HuH-7 (cell line): Measurements from ENCODE around the gene TSC2.
A peak's percentile ranks its signal among the peaks of the same experiment; 100 is the strongest.
"Not testable (repeated sequence)": the region's sequence is repeated elsewhere in the genome, so short reads cannot be mapped to it uniquely, and the experiment has no call there.

ENCODE experiments used
- DNase-seq: peaks from one replicate; pipeline ENCODE4 v3.0.0; 2011; ENCODE audit warnings: low spot score

TSC2 gene

GRCh38 chr16:2106211-2106610 is 58.4 kb downstream of the TSC2 start:
- not testable (repeated sequence) for DNase-seq

- DNase-seq, result not testable (repeated sequence)
Measured at GRCh38 chr16:2107121-2107790, 59.5 kb downstream of the TSC2 start.

- not testable (repeated sequence) for DNase-seq
Measured at GRCh38 chr16:2107791-2108125, 60.0 kb downstream of the TSC2 start.

- DNase-seq, result not testable (repeated sequence)
Measured at GRCh38 chr16:2108446-2109270, 60.9 kb downstream of the TSC2 start.

GRCh38 chr16:2109271-2109580 is 61.4 kb downstream of the TSC2 start:
- DNase-seq, result not testable (repeated sequence)

- not testable (repeated sequence) for DNase-seq
Measured at GRCh38 chr16:2109872-2110271, 62.1 kb downstream of the TSC2 start.

GRCh38 chr16:2110332-2111008 is 62.7 kb downstream of the TSC2 start:
- not testable (repeated sequence) for DNase-seq

GRCh38 chr16:2111009-2111353 is 63.2 kb downstream of the TSC2 start:
- not testable (repeated sequence) for DNase-seq

GRCh38 chr16:2111412-2112335 is 63.9 kb downstream of the TSC2 start:
- DNase-seq, result not testable (repeated sequence)

- DNase-seq, result not testable (repeated sequence)
Measured at GRCh38 chr16:2112539-2113106, 64.8 kb downstream of the TSC2 start.

- DNase-seq, result not testable (repeated sequence)
Measured at GRCh38 chr16:2114225-2114624, 66.4 kb downstream of the TSC2 start.

- not testable (repeated sequence) for DNase-seq
Measured at GRCh38 chr16:2114885-2115590, 67.3 kb downstream of the TSC2 start.

- no peak for DNase-seq
Measured at GRCh38 chr16:2115591-2115973, 67.8 kb downstream of the TSC2 start.

- DNase-seq, result not testable (repeated sequence)
Measured at GRCh38 chr16:2116428-2116827, 68.6 kb downstream of the TSC2 start.

GRCh38 chr16:2117341-2117740 is 69.6 kb downstream of the TSC2 start:
- DNase-seq, result not testable (repeated sequence)

GRCh38 chr16:2117960-2118722 is 70.4 kb downstream of the TSC2 start:
- not testable (repeated sequence) for DNase-seq

- DNase-seq, result peak; percentile 52
Measured at GRCh38 chr16:2121325-2121724, 73.5 kb downstream of the TSC2 start.

GRCh38 chr16:2121853-2122252 is 74.1 kb downstream of the TSC2 start:
- DNase-seq, result no peak

GRCh38 chr16:2122429-2122828 is 74.6 kb downstream of the TSC2 start:
- DNase-seq, result no peak
